Muscle of leg (tissue), 11 donors: ENCODE measurements around the gene DAGLA. TPM values are rescaled to one million over a fixed set of nuclear protein-coding genes. Genes with fewer than 3 reads are reported as not detected.

Source experiments
- DNase-seq: peaks from one replicate; pipeline ENCODE4 v3.0.0; 2013
- H3K27ac ChIP-seq: one replicate; pipeline ENCODE4 v1.5.1; 2013; ENCODE audit warnings: mild to moderate bottlenecking, low read length, control low read depth
- H3K27me3 ChIP-seq: one replicate; pipeline ENCODE4 v1.6.1; 2013; ENCODE audit warnings: low read length; ENCODE audit not compliant: control insufficient read depth, insufficient read depth
- H3K36me3 ChIP-seq: one replicate; pipeline ENCODE4 v1.6.1; 2013; ENCODE audit warnings: low read length; ENCODE audit not compliant: control insufficient read depth, insufficient read depth
- H3K4me1 ChIP-seq: one replicate; pipeline ENCODE4 v1.6.1; 2013; ENCODE audit warnings: low read length; ENCODE audit not compliant: control insufficient read depth, insufficient read depth
- H3K4me3 ChIP-seq: one replicate; pipeline ENCODE4 v1.5.1; 2013; ENCODE audit warnings: low read length, control low read depth
- H3K9me3 ChIP-seq: replicated peaks from 2 replicates; pipeline ENCODE4 v1.6.1; 2013; ENCODE audit warnings: low read depth, low read length; ENCODE audit not compliant: control insufficient read depth
- WGBS: methylation state at CpG from one replicate; pipeline ENCODE4 v1.1.5; 2013; ENCODE audit warnings: missing lambda C conversion rate; ENCODE audit not compliant: insufficient coverage; 5-methylcytosine and 5-hydroxymethylcytosine counted together
- polyA plus RNA-seq, 8 donors: library from polyadenylated mRNA; unstranded; fragments of 120-200 nt; gene quantifications; one replicate each; pipeline versions ENCODE4 v1.2.1 to v1.2.3, GENCODE V29; 2013; ENCODE audit warnings: inconsistent platforms in 1 of 8, low replicate concordance in 1 of 8; ENCODE audit not compliant: insufficient read length in 8 of 8, insufficient read depth in 1 of 8
- total RNA-seq: library from RNA; stranded (reverse); fragments of 120-200 nt; gene quantifications from one replicate; pipeline ENCODE4 v1.2.4, GENCODE V29; 2013

Gene DAGLA
- total and polyA plus RNA-seq, 9 donors, result 2.0 to 6.4 (median 4.7) TPM

GRCh38 chr11:61682906-61683675, 2.9 kb downstream of the DAGLA start:
- DNase-seq, result no peak
- H3K9me3 ChIP-seq, result no peaks in the 10 kb centered on the region
- 81% methylated on average over 8 of the region's 11 CpGs for WGBS
- peaks cover 50% of the 10 kb centered on the region for H3K4me1 ChIP-seq
- peak overlapping the region; percentile 71 for H3K27ac ChIP-seq
- no peaks in the 10 kb centered on the region for H3K36me3 ChIP-seq
- H3K27me3 ChIP-seq, result peaks cover 7% of the 10 kb centered on the region
- H3K4me3 ChIP-seq, result no peak overlapping the region

- no peaks in the 10 kb centered on the region for H3K36me3 ChIP-seq
- no peak overlapping the region for H3K27ac ChIP-seq
- no peak for DNase-seq
- H3K9me3 ChIP-seq, result no peaks in the 10 kb centered on the region
- peaks cover 7% of the 10 kb centered on the region for H3K27me3 ChIP-seq
- H3K4me3 ChIP-seq, result no peak overlapping the region
- peaks cover 61% of the 10 kb centered on the region for H3K4me1 ChIP-seq
- WGBS, result 48% methylated on average over 23 of the region's 27 CpGs
Measured at GRCh38 chr11:61683961-61684869, 4.0 kb downstream of the DAGLA start.

GRCh38 chr11:61684870-61685616, 4.9 kb downstream of the DAGLA start:
- no peak overlapping the region for H3K4me3 ChIP-seq
- peaks cover 63% of the 10 kb centered on the region for H3K4me1 ChIP-seq
- no peaks in the 10 kb centered on the region for H3K9me3 ChIP-seq
- DNase-seq, result no peak
- H3K27ac ChIP-seq, result no peak overlapping the region
- no peaks in the 10 kb centered on the region for H3K36me3 ChIP-seq
- 87% methylated on average over 9 of the region's 14 CpGs for WGBS
- H3K27me3 ChIP-seq, result peaks cover 7% of the 10 kb centered on the region

- Histone ChIP-seq H3K4me1 (peaks cover 64% of the 10 kb centered on the region), H3K36me3 (no peaks in the 10 kb centered on the region), H3K27ac (no peak overlapping the region), H3K27me3 (peaks cover 7% of the 10 kb centered on the region), H3K9me3 (no peaks in the 10 kb centered on the region), H3K4me3 (no peak overlapping the region)
- 84% methylated on average over 9 of the region's 9 CpGs for WGBS
- no peak for DNase-seq
Measured at GRCh38 chr11:61685617-61685967, 5.4 kb downstream of the DAGLA start.

GRCh38 chr11:61686066-61686465, 5.9 kb downstream of the DAGLA start:
- no peak overlapping the region for H3K4me3 ChIP-seq
- H3K27ac ChIP-seq, result no peak overlapping the region
- 77% methylated on average over 7 of the region's 8 CpGs for WGBS
- peaks cover 7% of the 10 kb centered on the region for H3K27me3 ChIP-seq
- peaks cover 64% of the 10 kb centered on the region for H3K4me1 ChIP-seq
- H3K36me3 ChIP-seq, result no peaks in the 10 kb centered on the region
- DNase-seq, result no peak
- no peaks in the 10 kb centered on the region for H3K9me3 ChIP-seq

GRCh38 chr11:61686469-61686868, 6.3 kb downstream of the DAGLA start:
- no peak for DNase-seq
- Histone ChIP-seq H3K27ac (no peak overlapping the region), H3K9me3 (no peaks in the 10 kb centered on the region), H3K27me3 (peaks cover 7% of the 10 kb centered on the region), H3K36me3 (no peaks in the 10 kb centered on the region), H3K4me3 (no peak overlapping the region), H3K4me1 (peaks cover 64% of the 10 kb centered on the region)
- 51% methylated on average over 2 of the region's 8 CpGs for WGBS

- no peak for DNase-seq
- Histone ChIP-seq H3K4me1 (peaks cover 62% of the 10 kb centered on the region), H3K9me3 (no peaks in the 10 kb centered on the region), H3K4me3 (no peak overlapping the region), H3K27ac (no peak overlapping the region), H3K36me3 (no peaks in the 10 kb centered on the region), H3K27me3 (peaks cover 7% of the 10 kb centered on the region)
- 92% methylated on average over 11 of the region's 11 CpGs for WGBS
Measured at GRCh38 chr11:61687420-61687819, 7.2 kb downstream of the DAGLA start.

- 31% methylated on average over 8 of the region's 19 CpGs for whole genome bisulfite sequencing
- Histone ChIP-seq H3K9me3 (no peaks in the 10 kb centered on the region), H3K27me3 (peaks cover 7% of the 10 kb centered on the region), H3K4me1 (peaks cover 52% of the 10 kb centered on the region), H3K4me3 (no peak overlapping the region), H3K36me3 (no peaks in the 10 kb centered on the region), H3K27ac (peak overlapping the region; percentile 48)
- DNase-seq, result peak; percentile 78
Measured at GRCh38 chr11:61688365-61689163, 8.4 kb downstream of the DAGLA start.

GRCh38 chr11:61689164-61689496, 8.9 kb downstream of the DAGLA start:
- peak overlapping the region; percentile 48 for H3K27ac ChIP-seq
- no peak overlapping the region for H3K4me3 ChIP-seq
- peaks cover 7% of the 10 kb centered on the region for H3K27me3 ChIP-seq
- no peaks in the 10 kb centered on the region for H3K9me3 ChIP-seq
- 54% methylated on average over 3 of the region's 3 CpGs for WGBS
- DNase-seq, result no peak
- no peaks in the 10 kb centered on the region for H3K36me3 ChIP-seq
- H3K4me1 ChIP-seq, result peaks cover 52% of the 10 kb centered on the region
